SK-N-SH (cell line): ENCODE data around the gene CDC42SE2.

Experiments
- CTCF ChIP-seq: fragments of 200-600 bp; sonication (generic); IDR thresholded peaks from 2 replicates; pipeline ENCODE4 v1.6.1; 2017; ENCODE audit warnings: antibody characterized with exemption, mild to moderate bottlenecking, moderate library complexity
- EZH2phosphoT487 ChIP-seq: fragments of 200-600 bp; sonication (generic); IDR thresholded peaks from 2 replicates; pipeline ENCODE4 v1.6.1; 2017; ENCODE audit warnings: low read depth, mixed run types, mild to moderate bottlenecking, antibody characterized with exemption, moderate library complexity, borderline replicate concordance
- NRF1 ChIP-seq: IDR thresholded peaks from 2 replicates; pipeline ENCODE4 v1.6.1; 2012; ENCODE audit warnings: low read depth, mild to moderate bottlenecking, low read length
- RAD21 ChIP-seq: IDR thresholded peaks from 2 replicates; pipeline ENCODE4 v1.6.1; 2012; ENCODE audit warnings: mild to moderate bottlenecking, low read length
- REST ChIP-seq: IDR thresholded peaks from 2 replicates; pipeline ENCODE4 v1.6.1; 2012; ENCODE audit warnings: mild to moderate bottlenecking, low read depth, low read length, moderate library complexity
- TCF12 ChIP-seq: IDR thresholded peaks from 2 replicates; pipeline ENCODE4 v1.4.0; 2012
- USF1 ChIP-seq: IDR thresholded peaks from 2 replicates; pipeline ENCODE4 v1.4.0; 2012; ENCODE audit warnings: low read depth, borderline replicate concordance

GRCh38 chr5:131285703-131286399 lies 22.0 kb downstream of the CDC42SE2 start:
- TF ChIP-seq TCF12 (no peak), CTCF (no peak), USF1 (no peak), NRF1 (no peak), RAD21 (no peak), EZH2phosphoT487 (no peak), REST (no peak)
